GM23248 (cell line): ENCODE data around the gene TMEM123. TPM values are rescaled to one million over a fixed set of nuclear protein-coding genes. Genes with fewer than 3 reads are reported as not detected.

Experiments
- DNase-seq: peaks from one replicate; pipeline ENCODE4 v3.0.0-alpha.2; 2015
- H2AFZ ChIP-seq: fragments of 200-600 bp; sonication (generic); 2 replicates; pipeline ENCODE4 v1.6.1; 2016; ENCODE audit warnings: antibody characterized with exemption
- H3F3A ChIP-seq: fragments of 200-600 bp; sonication (generic); 2 replicates; pipeline ENCODE4 v1.6.1; 2016; ENCODE audit warnings: mild to moderate bottlenecking, antibody characterized with exemption, mixed run types; ENCODE audit not compliant: insufficient read depth
- H3K27ac ChIP-seq: fragments of 200-600 bp; sonication (generic); 2 replicates; pipeline ENCODE4 v1.5.1; 2016; ENCODE audit warnings: mild to moderate bottlenecking
- H3K27me3 ChIP-seq: fragments of 200-600 bp; sonication (generic); replicated peaks from 2 replicates; pipeline ENCODE4 v1.6.1; 2016; ENCODE audit warnings: mild to moderate bottlenecking; ENCODE audit not compliant: insufficient read depth
- H3K36me3 ChIP-seq: fragments of 200-600 bp; sonication (generic); 2 replicates; pipeline ENCODE4 v1.6.1; 2016; ENCODE audit warnings: low read depth, mild to moderate bottlenecking
- H3K4me1 ChIP-seq: fragments of 200-600 bp; sonication (generic); 2 replicates; pipeline ENCODE4 v1.6.1; 2016; ENCODE audit warnings: mild to moderate bottlenecking; ENCODE audit not compliant: insufficient read depth
- H3K4me2 ChIP-seq: fragments of 200-600 bp; sonication (generic); one replicate; pipeline ENCODE4 v1.6.1; 2016; ENCODE audit warnings: mild to moderate bottlenecking; ENCODE audit not compliant: unreplicated experiment
- H3K4me3 ChIP-seq: fragments of 200-600 bp; sonication (generic); 2 replicates; pipeline ENCODE4 v1.5.1; 2016; ENCODE audit warnings: mild to moderate bottlenecking
- H3K79me2 ChIP-seq: fragments of 200-600 bp; sonication (generic); 2 replicates; pipeline ENCODE4 v1.6.1; 2016; ENCODE audit warnings: mild to moderate bottlenecking; ENCODE audit not compliant: insufficient read depth
- H3K9ac ChIP-seq: fragments of 200-600 bp; sonication (generic); 2 replicates; pipeline ENCODE4 v1.6.1; 2016; ENCODE audit warnings: mild to moderate bottlenecking
- H3K9me2 ChIP-seq: fragments of 200-600 bp; sonication (generic); 2 replicates; pipeline ENCODE4 v1.6.1; 2016; ENCODE audit warnings: mixed run types, mild to moderate bottlenecking, moderate library complexity; ENCODE audit not compliant: insufficient read depth
- H3K9me3 ChIP-seq: fragments of 200-600 bp; sonication (generic); one replicate; pipeline ENCODE4 v1.6.1; 2017; ENCODE audit warnings: low read depth
- H4K20me1 ChIP-seq: fragments of 200-600 bp; sonication (generic); 2 replicates; pipeline ENCODE4 v1.6.0; 2016; ENCODE audit not compliant: insufficient read depth
- EZH2 ChIP-seq: fragments of 200-600 bp; sonication (generic); IDR thresholded peaks from 2 replicates; pipeline ENCODE4 v1.6.1; 2018; ENCODE audit warnings: antibody characterized with exemption, mild to moderate bottlenecking; ENCODE audit not compliant: insufficient read depth, poor library complexity, severe bottlenecking
- EZH2phosphoT487 ChIP-seq: fragments of 200-600 bp; sonication (generic); IDR thresholded peaks from 2 replicates; pipeline ENCODE4 v1.6.1; 2018; ENCODE audit warnings: antibody characterized with exemption, moderate library complexity, mild to moderate bottlenecking, low read depth; ENCODE audit not compliant: insufficient read depth
- WGBS, 2 experiments: methylation state at CpG; one replicate each; pipeline ENCODE4 v1.1.6; 2015 to 2017; ENCODE audit warnings: low lambda C conversion rate in 2 of 2, low coverage in 1 of 2; ENCODE audit errors: missing lambda C conversion rate in 2 of 2; 5-methylcytosine and 5-hydroxymethylcytosine counted together
- in situ Hi-C: fragments of 300-500 bp; cut with MboI; formaldehyde crosslinking; loops from 2 replicates; pipeline ENCODE4 v1.15.0; 2020
- polyA plus RNA-seq: library from polyadenylated mRNA; unstranded; fragments of >200 nt; fragmentation: Nextera tagmentation; extraction: Ambion mirVana; gene quantifications from 2 replicates; pipeline ENCODE4 v1.2.1, GENCODE V29; 2016
- total RNA-seq: library from RNA; depleted of rRNA; stranded (reverse); fragments of >200 nt; shearing (Covaris generic); gene quantifications from 2 replicates; pipeline ENCODE4 v1.2.3, GENCODE V29; 2014; rRNA removed

Gene TMEM123
- total and polyA plus RNA-seq, 2 experiments from 2014 or later: 106 to 113 TPM

- in situ Hi-C loops: no loop called here
- H3K4me2 ChIP-seq: peak within 1 kb of the TSS; percentile 98
- peak within 1 kb of the TSS; percentile 99 for H3K9ac ChIP-seq
- peaks cover 39% of the 10 kb centered on the region for H3F3A ChIP-seq
- H3K4me1 ChIP-seq: peaks cover 31% of the 10 kb centered on the region
- no peaks in the 10 kb centered on the region for H3K27me3 ChIP-seq
- peak; percentile 99 for DNase-seq
- peak within 1 kb of the TSS; percentile 77 for H2AFZ ChIP-seq
- H3K9me3 ChIP-seq: no peaks in the 10 kb centered on the region
- peak within 1 kb of the TSS; percentile 99 for H3K27ac ChIP-seq
- H4K20me1 ChIP-seq: 0 out of 2 replicates have a peak, but pooled peaks cover 3% of the 10 kb centered on the region
- H3K4me3 ChIP-seq: peak within 1 kb of the TSS; percentile 99
- peaks cover 49% of the 10 kb centered on the region for H3K79me2 ChIP-seq
- TF ChIP-seq EZH2 (no peak), EZH2phosphoT487 (no peak)
- WGBS, 2 experiments: 1 to 2% methylated on average over 41 to 65 of the region's 77 CpGs
- H3K36me3 ChIP-seq: peaks cover 11% of the 10 kb centered on the region; the same call in 1 of the 2 replicates
- no peaks in the 10 kb centered on the region for H3K9me2 ChIP-seq
Observed at GRCh38 chr11:102346748-102347461, 105.7 kb downstream of the TMEM123 start, which contains the start of gene BIRC2. Gene BIRC2, plus strand, starts transcription at chr11:102347214. Its CDS starts 2,641 bp downstream, at chr11:102349855.

DNA sequence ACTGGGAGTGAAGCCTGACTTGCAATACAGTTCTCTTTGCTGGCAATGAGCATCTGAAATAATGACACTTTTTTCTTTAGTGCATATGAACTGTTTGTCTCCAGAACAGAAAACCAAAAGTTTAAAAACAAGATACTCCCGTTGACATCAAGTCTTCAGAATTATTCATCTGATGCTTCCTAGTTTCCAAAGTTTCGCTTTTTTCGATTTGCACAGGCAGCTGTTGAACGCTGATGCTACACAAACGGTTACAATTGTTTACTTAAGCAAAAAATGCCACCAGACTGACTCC lies 106.2 kb downstream of the TMEM123 start:
- Histone ChIP-seq H3K4me2 (peak overlapping the region; percentile 98), H3K9ac (peak overlapping the region; percentile 99), H3K36me3 (peaks cover 7% of the 10 kb centered on the region; the same call in 1 of the 2 replicates), H3F3A (peaks cover 39% of the 10 kb centered on the region), H4K20me1 (0 out of 2 replicates have a peak, but pooled peaks cover 3% of the 10 kb centered on the region), H2AFZ (peak overlapping the region; percentile 77), H3K79me2 (peaks cover 44% of the 10 kb centered on the region), H3K27me3 (no peaks in the 10 kb centered on the region), H3K4me3 (peak overlapping the region; percentile 99), H3K9me3 (no peaks in the 10 kb centered on the region), H3K4me1 (peaks cover 31% of the 10 kb centered on the region), H3K27ac (peak overlapping the region; percentile 99), H3K9me2 (no peaks in the 10 kb centered on the region)
- in situ Hi-C loops: no loop called here
- TF ChIP-seq EZH2phosphoT487: no peak
- TF ChIP-seq EZH2: no peak
- DNase-seq: no peak
- WGBS, 2 experiments: 1 to 2% methylated on average over 5 of the region's 5 CpGs

Other genes starting within 250 kb of the TMEM123 start
- 0.89 and 0.97 TPM in 2 replicates for gene BIRC3, start 135.3 kb downstream of the TMEM123 start, total RNA-seq
- gene BIRC3, start 135.3 kb downstream of the TMEM123 start, polyA plus RNA-seq: 0.57 and 0.79 TPM in 2 replicates
- gene BIRC2, start 105.6 kb downstream of the TMEM123 start, total RNA-seq: 73.7 and 104 TPM in 2 replicates
- 60.7 and 63.2 TPM in 2 replicates for gene BIRC2, start 105.6 kb downstream of the TMEM123 start, polyA plus RNA-seq
- not detected in 2 replicates for gene MMP7, start 78.0 kb upstream of the TMEM123 start, total RNA-seq
- not detected in 2 replicates for gene MMP7, start 78.0 kb upstream of the TMEM123 start, polyA plus RNA-seq
- gene MMP20, start 172.6 kb upstream of the TMEM123 start, total RNA-seq: not detected in 2 replicates
- not detected in 2 replicates for gene MMP20, start 172.6 kb upstream of the TMEM123 start, polyA plus RNA-seq